Caki2 (cell line): ENCODE results near the gene SIM1. TPM values are rescaled to one million over a fixed set of nuclear protein-coding genes. Genes with fewer than 3 reads are reported as not detected.

Experiments
- DNase-seq: peaks from one replicate; pipeline ENCODE4 v3.0.0-alpha.2; 2015; ENCODE audit warnings: low read depth
- in situ Hi-C: cut with HindIII; loops from 2 replicates; pipeline ENCODE4 v1.10.0; 2016; ENCODE audit warnings: low sequenced_read_pairs, low pct_unique_long_range_greater_than_20kb, mixed read lengths
- total RNA-seq: library from RNA; depleted of rRNA; stranded (reverse); fragments of >200 nt; shearing (Covaris generic); gene quantifications from 2 replicates; pipeline ENCODE4 v1.2.3, GENCODE V29; 2014; ENCODE audit warnings: low replicate concordance

The SIM1 gene
- total RNA-seq, 1 experiment from 2014 or later: 0.34 TPM

GRCh38 chr6:100446115-100447080 lies 18.3 kb downstream of the SIM1 start:
- DNase-seq: no peak
- in situ Hi-C loops: no loop called here

GRCh38 chr6:100445512-100445911 lies 19.2 kb downstream of the SIM1 start:
- in situ Hi-C loops: no loop called here
- DNase-seq: no peak

- no peak for DNase-seq
Measured at GRCh38 chr6:100440935-100441334, 23.8 kb downstream of the SIM1 start.

GRCh38 chr6:100435299-100435698 lies 29.4 kb downstream of the SIM1 start:
- DNase-seq: peak; percentile 62
- in situ Hi-C loops: no loop called here

More at GRCh38 chr6:100440935-100441334, 23.8 kb downstream of the SIM1 start:
- in situ Hi-C loops: no loop called here

GRCh38 chr6:100433726-100434435 lies 30.8 kb downstream of the SIM1 start:
- peak; percentile 68 for DNase-seq
- in situ Hi-C loops: no loop called here

- DNase-seq: no peak
- in situ Hi-C loops: no loop called here
Measured at GRCh38 chr6:100432136-100432535, 32.6 kb downstream of the SIM1 start.

- no peak for DNase-seq
- in situ Hi-C loops: no loop called here
Measured at GRCh38 chr6:100430962-100431361, 33.8 kb downstream of the SIM1 start.

- no peak for DNase-seq
- in situ Hi-C loops: no loop called here
Measured at GRCh38 chr6:100427452-100427851, 37.3 kb downstream of the SIM1 start.

GRCh38 chr6:100426744-100427338 lies 37.9 kb downstream of the SIM1 start:
- in situ Hi-C loops: no loop called here
- DNase-seq: no peak

- DNase-seq: peak; percentile 67
- in situ Hi-C loops: no loop called here
Measured at GRCh38 chr6:100426241-100426640, 38.5 kb downstream of the SIM1 start.

GRCh38 chr6:100420711-100421110 lies 44.0 kb downstream of the SIM1 start:
- in situ Hi-C loops: no loop called here

GRCh38 chr6:100417036-100417435 lies 47.7 kb downstream of the SIM1 start:
- no peak for DNase-seq
- in situ Hi-C loops: no loop called here

More at GRCh38 chr6:100420711-100421110, 44.0 kb downstream of the SIM1 start:
- no peak for DNase-seq

GRCh38 chr6:100415768-100416167 lies 49.0 kb downstream of the SIM1 start:
- DNase-seq: no peak
- in situ Hi-C loops: no loop called here

GRCh38 chr6:100412872-100413271 lies 51.8 kb downstream of the SIM1 start:
- in situ Hi-C loops: no loop called here
- DNase-seq: no peak

- in situ Hi-C loops: no loop called here
- DNase-seq: no peak
Measured at GRCh38 chr6:100404051-100404450, 60.7 kb downstream of the SIM1 start.

- DNase-seq: no peak
- in situ Hi-C loops: no loop called here
Measured at GRCh38 chr6:100393493-100393892, 71.2 kb downstream of the SIM1 start.

GRCh38 chr6:100392423-100392822 lies 72.3 kb downstream of the SIM1 start:
- in situ Hi-C loops: no loop called here
- DNase-seq: no peak

GRCh38 chr6:100388868-100389519 lies 75.7 kb downstream of the SIM1 start:
- in situ Hi-C loops: no loop called here
- no peak for DNase-seq
